SK-N-SH treated with all-trans-retinoic acid at 6 μM for 48 hours (cell line): ENCODE results near the gene BARHL1.
"Not testable (repeated sequence)": the region's sequence is repeated elsewhere in the genome, so short reads cannot be mapped to it uniquely, and the experiment has no call there.

ENCODE experiments used
- ATAC-seq: fragments of 200-7000 bp; cut with Tn5 transposase; 3 replicates; pipeline ENCODE4 v1.9.1; 2020; ENCODE audit warnings: mild to moderate bottlenecking, moderate library complexity
- ARNTL ChIP-seq: fragments of 450-650 bp; formaldehyde crosslinking; IDR thresholded peaks from 2 replicates; pipeline ENCODE4 v1.5.0; 2020; ENCODE audit warnings: low read depth, mild to moderate bottlenecking, moderate library complexity, borderline replicate concordance
- BACH2 ChIP-seq: fragments of 250-450 bp; sonication (Bioruptor Pico); IDR thresholded peaks from 2 replicates; pipeline ENCODE4 v1.9.0; 2021; ENCODE audit warnings: mild to moderate bottlenecking, borderline replicate concordance
- CREB5 ChIP-seq: fragments of 250-450 bp; sonication (Bioruptor Pico); IDR thresholded peaks from 2 replicates; pipeline ENCODE4 v1.5.1; 2020; ENCODE audit warnings: low read depth, mild to moderate bottlenecking, moderate library complexity
- OSR1 ChIP-seq: fragments of 250-450 bp; sonication (Bioruptor Pico); IDR thresholded peaks from 2 replicates; pipeline ENCODE4 v1.8.0; 2022; ENCODE audit warnings: moderate library complexity, mild to moderate bottlenecking, inconsistent platforms
- PATZ1 ChIP-seq: fragments of 250-450 bp; sonication (Bioruptor Pico); IDR thresholded peaks from 2 replicates; pipeline ENCODE4 v1.8.0; 2020; ENCODE audit warnings: mild to moderate bottlenecking, moderate library complexity, borderline replicate concordance
- PPARA ChIP-seq: fragments of 250-450 bp; sonication (Bioruptor Pico); IDR thresholded peaks from 2 replicates; pipeline ENCODE4 v1.5.0; 2020; ENCODE audit warnings: mild to moderate bottlenecking, borderline replicate concordance
- SNAI2 ChIP-seq: fragments of 250-450 bp; sonication (Bioruptor Pico); IDR thresholded peaks from 2 replicates; pipeline ENCODE4 v1.5.0; 2020; ENCODE audit warnings: mild to moderate bottlenecking, moderate library complexity
- TOX ChIP-seq: fragments of 250-450 bp; sonication (Bioruptor Pico); IDR thresholded peaks from 2 replicates; pipeline ENCODE4 v1.8.0; 2021; ENCODE audit warnings: mild to moderate bottlenecking, moderate library complexity, borderline replicate concordance
- TSHZ2 ChIP-seq: fragments of 250-450 bp; sonication (Bioruptor Pico); IDR thresholded peaks from 2 replicates; pipeline ENCODE4 v1.5.0; 2020; ENCODE audit warnings: mild to moderate bottlenecking, moderate library complexity
- ZFP30 ChIP-seq: fragments of 450-650 bp; formaldehyde crosslinking; IDR thresholded peaks from 2 replicates; pipeline ENCODE4 v1.5.0; 2022; ENCODE audit warnings: mild to moderate bottlenecking, moderate library complexity
- ZNF70 ChIP-seq: fragments of 450-650 bp; formaldehyde crosslinking; IDR thresholded peaks from 2 replicates; pipeline ENCODE4 v1.5.0; 2020; ENCODE audit warnings: mild to moderate bottlenecking, moderate library complexity
- ZNF8 ChIP-seq: fragments of 450-650 bp; formaldehyde crosslinking; IDR thresholded peaks from 2 replicates; pipeline ENCODE4 v1.5.0; 2020; ENCODE audit warnings: mild to moderate bottlenecking, moderate library complexity
- TF ChIP-seq, protein P1 (sequence below): fragments of 250-450 bp; sonication (Bioruptor Pico); IDR thresholded peaks from 2 replicates; pipeline ENCODE4 v1.8.0; 2021; ENCODE audit warnings: low read depth, mild to moderate bottlenecking, moderate library complexity, borderline replicate concordance

The BARHL1 gene

GRCh38 chr9:132564526-132564925 is 17.9 kb upstream of the BARHL1 start:
- ATAC-seq: no peak

GRCh38 chr9:132568787-132569186 is 13.6 kb upstream of the BARHL1 start:
- not testable (repeated sequence) for ATAC-seq

More at GRCh38 chr9:132564526-132564925, 17.9 kb upstream of the BARHL1 start:
- TF ChIP-seq BACH2 (no peak), TOX (CRISPR knock-in tag) (no peak)

DNA sequence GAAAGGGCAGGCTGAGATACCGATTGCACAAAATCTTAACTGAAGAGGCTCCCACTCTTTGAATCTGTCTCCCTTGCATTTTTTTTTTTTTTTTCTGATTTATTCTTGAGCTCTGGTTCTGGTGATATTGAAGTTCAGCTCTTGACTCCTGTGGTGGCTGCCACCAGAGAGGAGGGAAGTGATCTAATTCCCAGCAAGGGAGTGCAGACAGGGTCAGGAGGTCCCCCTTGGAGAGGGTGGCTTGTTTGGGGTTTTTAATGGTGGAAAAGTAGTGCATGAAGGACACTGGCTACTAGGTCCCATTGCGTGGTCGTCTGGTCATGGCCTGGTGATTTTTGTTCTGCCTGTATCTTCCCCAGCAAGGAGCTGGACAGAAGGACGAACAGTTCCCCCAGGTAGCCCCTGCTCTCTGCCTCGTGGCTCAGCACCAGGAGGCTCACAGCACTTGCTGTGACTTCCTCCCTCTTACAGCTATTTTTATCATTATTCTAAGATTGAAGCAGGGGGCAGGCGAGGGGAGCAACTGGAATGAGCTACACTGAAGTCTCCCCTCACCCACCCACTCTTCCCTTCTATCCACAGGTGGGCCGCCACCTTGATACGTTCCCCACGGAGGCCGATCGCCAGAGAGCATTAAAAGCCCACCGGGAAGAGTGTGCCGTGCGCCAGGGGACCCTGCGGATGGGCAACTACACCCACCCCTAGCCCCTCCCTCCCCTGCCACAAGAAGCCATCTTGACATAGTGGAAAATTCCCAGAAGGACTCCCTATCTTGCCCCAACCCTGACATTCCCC is 10.4 kb upstream of the BARHL1 start:
- TF ChIP-seq ZFP30 (CRISPR knock-in tag) (no peak), CREB5 (CRISPR knock-in tag) (no peak), BACH2 (no peak), TSHZ2 (CRISPR knock-in tag) (no peak), ZNF70 (CRISPR knock-in tag) (no peak), SNAI2 (CRISPR knock-in tag) (no peak), PPARA (CRISPR knock-in tag) (no peak), ZNF8 (CRISPR knock-in tag) (no peak), TOX (CRISPR knock-in tag) (no peak)
- TF ChIP-seq, protein P1, sequence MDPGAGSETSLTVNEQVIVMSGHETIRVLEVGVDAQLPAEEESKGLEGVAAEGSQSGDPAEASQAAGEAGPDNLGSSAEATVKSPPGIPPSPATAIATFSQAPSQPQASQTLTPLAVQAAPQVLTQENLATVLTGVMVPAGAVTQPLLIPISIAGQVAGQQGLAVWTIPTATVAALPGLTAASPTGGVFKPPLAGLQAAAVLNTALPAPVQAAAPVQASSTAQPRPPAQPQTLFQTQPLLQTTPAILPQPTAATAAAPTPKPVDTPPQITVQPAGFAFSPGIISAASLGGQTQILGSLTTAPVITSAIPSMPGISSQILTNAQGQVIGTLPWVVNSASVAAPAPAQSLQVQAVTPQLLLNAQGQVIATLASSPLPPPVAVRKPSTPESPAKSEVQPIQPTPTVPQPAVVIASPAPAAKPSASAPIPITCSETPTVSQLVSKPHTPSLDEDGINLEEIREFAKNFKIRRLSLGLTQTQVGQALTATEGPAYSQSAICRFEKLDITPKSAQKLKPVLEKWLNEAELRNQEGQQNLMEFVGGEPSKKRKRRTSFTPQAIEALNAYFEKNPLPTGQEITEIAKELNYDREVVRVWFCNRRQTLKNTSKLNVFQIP (CRISPR knock-in tag): no peak
- no peak for ATAC-seq

DNA sequence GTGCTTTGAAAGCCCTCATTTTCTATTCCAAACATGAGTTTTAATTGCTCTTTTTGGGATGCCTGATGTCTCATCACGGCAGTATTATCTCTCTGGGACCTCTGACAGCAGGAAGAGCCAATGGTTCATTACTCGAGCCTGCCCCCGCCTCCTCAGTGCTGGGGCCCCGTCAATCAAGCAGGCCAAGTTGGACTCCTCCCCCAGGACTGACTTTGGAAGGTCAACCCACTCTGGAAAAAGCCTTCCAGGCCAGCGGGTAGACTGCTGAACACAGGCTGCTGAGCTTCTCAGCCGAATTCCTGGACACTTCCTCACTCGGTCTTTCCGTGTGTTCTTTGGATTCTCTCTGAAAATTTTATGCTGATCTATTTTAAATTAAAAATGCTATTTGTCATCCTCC is 9.5 kb upstream of the BARHL1 start:
- no peak for ATAC-seq
- no peak for TF ChIP-seq ARNTL (CRISPR knock-in tag)
- no peak for TF ChIP-seq OSR1 (CRISPR knock-in tag)
- TF ChIP-seq TSHZ2 (CRISPR knock-in tag): no peak
- no peak for TF ChIP-seq ZNF70 (CRISPR knock-in tag)
- TF ChIP-seq PPARA (CRISPR knock-in tag): no peak
- no peak for TF ChIP-seq PATZ1
- TF ChIP-seq, all 23 proteins: peak for 0
